RWPE1 (cell line): ENCODE results near the gene CCM2L.

Experiments
- CTCF ChIA-PET: fragments of 350-600 bp; sonication (Branson Sonifier 250); formaldehyde crosslinking; extraction: SDS; loops from one replicate; lab custom pipeline; 2021; lab: Yijun Ruan, JAX
- POLR2A ChIA-PET: fragments of 400-600 bp; formaldehyde crosslinking; extraction: SDS; loops from one replicate; lab custom pipeline; 2020; ENCODE audit warnings: antibody characterized with exemption; ENCODE audit not compliant: low non-redundant PET; lab: Yijun Ruan, JAX
- DNase-seq: peaks from one replicate; pipeline ENCODE4 v3.0.0; 2012; ENCODE audit warnings: low spot score
- H3K27ac ChIP-seq: fragments of 450-650 bp; 2 replicates; pipeline ENCODE4 v1.5.1; 2017
- CTCF ChIP-seq: fragments of 450-650 bp; conservative IDR thresholded peaks from 2 replicates; pipeline ENCODE4 v1.5.1; 2017; ENCODE audit warnings: low read depth, mild to moderate bottlenecking

CCM2L gene

GRCh38 chr20:32077190-32077589 is 67.0 kb downstream of the CCM2L start:
- ChIA-PET POLR2A (no interaction called here), CTCF (no interaction called here)
- DNase-seq, result no peak
- TF ChIP-seq CTCF, result no peak
- H3K27ac ChIP-seq, result no peak overlapping the region

- ChIA-PET POLR2A (no interaction called here), CTCF (no interaction called here)
- DNase-seq, result no peak
- no peak for TF ChIP-seq CTCF
- H3K27ac ChIP-seq, result no peak overlapping the region
These were observed 68.1 kb downstream of the CCM2L start for GRCh38 chr20:32078322-32078721.

DNA sequence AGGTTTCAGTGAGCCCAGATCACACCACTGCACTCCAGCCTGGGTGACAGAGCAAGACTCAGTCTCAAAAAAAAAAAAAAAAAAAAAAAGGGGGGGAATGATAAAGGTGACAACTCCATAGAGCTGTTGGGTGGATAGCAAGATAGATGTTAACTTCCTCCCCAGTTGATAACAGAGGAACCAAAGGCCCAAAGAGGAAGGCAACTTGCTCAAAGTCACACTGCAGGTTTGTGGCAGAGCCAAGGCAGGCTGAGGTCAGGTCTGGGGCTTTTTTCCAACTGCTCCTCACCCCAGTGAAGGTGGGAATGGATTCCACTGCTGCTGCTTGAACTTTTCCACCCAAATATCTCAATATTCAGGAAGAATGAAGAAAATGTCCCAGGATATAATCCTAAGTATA is 68.6 kb downstream of the CCM2L start:
- no peak overlapping the region for H3K27ac ChIP-seq
- no peak for DNase-seq
- TF ChIP-seq CTCF, result no peak
- POLR2A ChIA-PET, result no interaction called here
- CTCF ChIA-PET, result interaction anchor here (4.0 kb wide), 1 partner anchor 13 kb away, joined by 26 read pairs; no protein-coding TSS in a partner anchor

- no peak for TF ChIP-seq CTCF
- ChIA-PET POLR2A (no interaction called here), CTCF (interaction anchor here (4.0 kb wide), 1 partner anchor 12 kb away, joined by 26 read pairs; no protein-coding TSS in a partner anchor)
- H3K27ac ChIP-seq, result no peak overlapping the region
- no peak for DNase-seq
These were observed 69.4 kb downstream of the CCM2L start for GRCh38 chr20:32079655-32080109.

GRCh38 chr20:32080783-32081182 is 70.5 kb downstream of the CCM2L start:
- ChIA-PET POLR2A (no interaction called here), CTCF (interaction anchor here (2.4 to 4.0 kb wide), 2 partner anchors 11 to 50 kb away, joined by 13 to 26 read pairs; no protein-coding TSS in a partner anchor)
- no peak for DNase-seq
- no peak overlapping the region for H3K27ac ChIP-seq
- no peak for TF ChIP-seq CTCF
